Adrenal gland (tissue), 12 donors: ENCODE data around the gene TEX14. TPM values are rescaled to one million over a fixed set of nuclear protein-coding genes. Genes with fewer than 3 reads are reported as not detected.

ENCODE experiments used
- DNase-seq, 7 donors: peaks; one replicate each; pipeline ENCODE4 v3.0.0-alpha.2; 2019 to 2020
- H3K27ac ChIP-seq, 5 donors: fragments of 200-600 bp; sonication (generic) in 4 of 5; 1 replicate in 3 of 5; 2 replicates in 2 of 5; pipeline versions ENCODE4 v1.5.1 to v1.8.0; 2016 to 2020; ENCODE audit warnings: mild to moderate bottlenecking in 1 of 5
- H3K27me3 ChIP-seq: fragments of 200-600 bp; 2 replicates; pipeline ENCODE4 v1.8.0; 2021
- H3K36me3 ChIP-seq, 2 donors: fragments of 200-600 bp; replicated peaks in 1 of 2; 1 replicate in 1 of 2; 2 replicates in 1 of 2; pipeline versions ENCODE4 v1.5.1 to v1.8.0; 2018 to 2022
- H3K4me1 ChIP-seq, 2 donors: fragments of 200-600 bp; replicated peaks in 1 of 2; 1 replicate in 1 of 2; 2 replicates in 1 of 2; pipeline versions ENCODE4 v1.5.1 to v1.8.0; 2018 to 2021
- H3K4me3 ChIP-seq, 4 donors: fragments of 200-600 bp; sonication (generic) in 3 of 4; one replicate each; pipeline ENCODE4 v1.5.1; 2016 to 2018
- H3K9me3 ChIP-seq, 3 donors: fragments of 200-600 bp; sonication (generic) in 1 of 3; replicated peaks in 1 of 3; 1 replicate in 2 of 3; 2 replicates in 1 of 3; pipeline versions ENCODE4 v1.5.1 to v1.8.0; 2016 to 2021
- POLR2A ChIP-seq, 2 donors: fragments of 450-650 bp; IDR thresholded peaks; one replicate each; pipeline ENCODE4 v1.6.1; 2017; ENCODE audit warnings: antibody characterized with exemption in 2 of 2, mild to moderate bottlenecking in 2 of 2, moderate library complexity in 1 of 2
- WGBS, 4 donors: extraction: QIAGEN DNeasy Blood & Tissue Kit in 2 of 4; methylation state at CpG; one replicate each; pipeline versions ENCODE4 v1.1.5 to v1.1.7; 2013 to 2017; 5-methylcytosine and 5-hydroxymethylcytosine counted together
- intact Hi-C, 2 donors: fragments of 100-400 bp; cut with DNase I; formaldehyde crosslinking; loops; one replicate each; pipeline versions ENCODE4 v1.14.1 to v1.15.0; 2022 to 2023
- polyA plus RNA-seq, 3 donors: library from polyadenylated mRNA; stranded (reverse); fragments of 200-250 nt in 2 of 3; fragments of 350-450 nt in 1 of 3; fragmentation: Illumina TruSeq in 1 of 3; extraction: RNeasy Lipid Tissue Mini Kit (QIAGEN cat#74804) in 1 of 3; gene quantifications; one replicate each; pipeline ENCODE4 v1.2.3, GENCODE V29; 2013 to 2014
- total RNA-seq, 9 donors: library from RNA; depleted of rRNA in 4 of 9; stranded (reverse); fragments of >200 nt in 4 of 9; fragments of 120-200 nt in 1 of 9; fragmentation: NEBNext Ultra II Directional in 1 of 9; extraction: Animal tissue kit (Norgen Biotek cat#: 25700) in 1 of 9; gene quantifications; one replicate each; pipeline versions ENCODE4 v1.1.0 to v1.2.4, GENCODE V29; 2013 to 2023
- TF ChIP-seq, protein P1 (sequence below), 6 experiments: fragments of 450-650 bp in 4 of 6; fragments of 200-600 bp in 2 of 6; sonication (generic) in 1 of 6; IDR thresholded peaks; 1 replicate in 5 of 6; 2 replicates in 1 of 6; pipeline versions ENCODE4 v1.5.1 to v1.8.0; 2016 to 2021; ENCODE audit warnings: antibody characterized with exemption in 6 of 6, mild to moderate bottlenecking in 2 of 6, moderate library complexity in 1 of 6
- donor health status: healthy with polysubstance abuse.
- donor health status: Bipolar disorder and iron deficiency.
- donor health status: DM: yes; HTN: yes; CAD: no.
- donor health status: DM: no; HTN: no; CAD: no.
- donor health status: DM: no; HTN: no; CAD: no.
- donor health status: DM: yes; HTN: yes; CAD: no.

TEX14 gene
- total and polyA plus RNA-seq, 12 donors = 0.10 to 0.97 (median 0.30) TPM; not detected in 1

DNA sequence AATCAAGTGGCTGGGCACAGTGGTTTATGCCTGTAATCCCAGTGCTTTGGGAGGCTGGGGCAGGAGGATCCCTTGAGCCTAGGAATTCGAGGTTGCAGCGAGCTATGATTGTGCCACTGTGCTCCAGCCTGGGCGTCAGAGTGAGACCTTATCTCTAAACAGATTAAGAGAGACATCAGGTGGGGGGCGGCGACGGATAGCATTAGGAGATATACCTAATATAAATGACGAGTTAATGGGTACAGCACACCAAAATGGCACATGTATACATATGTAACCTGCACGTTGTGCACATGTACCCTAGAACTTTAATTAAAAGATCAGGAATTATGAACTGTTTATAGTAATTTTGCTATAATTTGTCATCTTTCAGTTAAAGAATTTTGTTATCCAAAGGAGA lies 10.9 kb upstream of the TEX14 start:
- no peak for TF ChIP-seq POLR2A (IDR thresholded peaks at IDR 0.05)
- TF ChIP-seq, protein P1, sequence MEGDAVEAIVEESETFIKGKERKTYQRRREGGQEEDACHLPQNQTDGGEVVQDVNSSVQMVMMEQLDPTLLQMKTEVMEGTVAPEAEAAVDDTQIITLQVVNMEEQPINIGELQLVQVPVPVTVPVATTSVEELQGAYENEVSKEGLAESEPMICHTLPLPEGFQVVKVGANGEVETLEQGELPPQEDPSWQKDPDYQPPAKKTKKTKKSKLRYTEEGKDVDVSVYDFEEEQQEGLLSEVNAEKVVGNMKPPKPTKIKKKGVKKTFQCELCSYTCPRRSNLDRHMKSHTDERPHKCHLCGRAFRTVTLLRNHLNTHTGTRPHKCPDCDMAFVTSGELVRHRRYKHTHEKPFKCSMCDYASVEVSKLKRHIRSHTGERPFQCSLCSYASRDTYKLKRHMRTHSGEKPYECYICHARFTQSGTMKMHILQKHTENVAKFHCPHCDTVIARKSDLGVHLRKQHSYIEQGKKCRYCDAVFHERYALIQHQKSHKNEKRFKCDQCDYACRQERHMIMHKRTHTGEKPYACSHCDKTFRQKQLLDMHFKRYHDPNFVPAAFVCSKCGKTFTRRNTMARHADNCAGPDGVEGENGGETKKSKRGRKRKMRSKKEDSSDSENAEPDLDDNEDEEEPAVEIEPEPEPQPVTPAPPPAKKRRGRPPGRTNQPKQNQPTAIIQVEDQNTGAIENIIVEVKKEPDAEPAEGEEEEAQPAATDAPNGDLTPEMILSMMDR (IDR thresholded peaks at IDR 0.05) = no peak
- DNase-seq = no peak
- WGBS, 4 donors = 77 to 81% (median 78%) methylated on average over 8 of the region's 8 CpGs

DNA sequence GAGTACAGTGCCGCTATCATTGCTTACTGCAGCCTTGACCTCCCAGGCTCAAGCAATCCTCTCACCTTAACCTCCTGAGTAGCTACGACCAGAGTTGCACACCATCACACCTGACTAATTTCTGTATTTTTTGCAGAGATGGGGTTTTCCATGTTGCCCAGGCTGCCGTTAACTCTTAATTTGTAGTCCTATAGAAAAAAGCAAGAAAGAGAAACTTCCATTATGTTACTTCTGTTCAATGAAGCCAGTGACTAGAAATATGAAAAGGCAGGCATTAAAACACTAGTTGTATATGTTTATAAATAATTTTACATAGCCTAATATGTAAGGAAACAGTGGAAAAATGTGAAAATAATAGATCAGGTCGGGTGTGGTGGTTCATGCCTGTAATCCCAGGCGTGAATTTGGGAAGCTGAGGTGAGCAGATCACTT lies 10.2 kb upstream of the TEX14 start:
- no peak for DNase-seq
- WGBS, 4 donors = 77 to 83% (median 83%) methylated on average over 5 of the region's 5 CpGs
- peaks cover 0 to 7% of the 10 kb centered on the region in 2 donors for H3K4me1 ChIP-seq
- TF ChIP-seq, protein P1 (IDR thresholded peaks at IDR 0.05) = no peak
- TF ChIP-seq POLR2A (IDR thresholded peaks at IDR 0.05) = no peak
- no peak overlapping the region for H3K27ac ChIP-seq
- no peaks in the 10 kb centered on the region for H3K36me3 ChIP-seq
- intact Hi-C loops = no loop called here
- H3K9me3 ChIP-seq = no peaks in the 10 kb centered on the region
- H3K4me3 ChIP-seq = no peak overlapping the region
- H3K27me3 ChIP-seq = no peaks in the 10 kb centered on the region

More for the DNA sequence above, 10.9 kb upstream of the TEX14 start:
- Histone ChIP-seq H3K4me3 (no peak overlapping the region), H3K9me3 (no peaks in the 10 kb centered on the region), H3K36me3 (no peaks in the 10 kb centered on the region), H3K4me1 (peaks cover 0 to 7% of the 10 kb centered on the region in 2 donors), H3K27me3 (no peaks in the 10 kb centered on the region), H3K27ac (no peak overlapping the region)
- intact Hi-C loops = no loop called here

DNA sequence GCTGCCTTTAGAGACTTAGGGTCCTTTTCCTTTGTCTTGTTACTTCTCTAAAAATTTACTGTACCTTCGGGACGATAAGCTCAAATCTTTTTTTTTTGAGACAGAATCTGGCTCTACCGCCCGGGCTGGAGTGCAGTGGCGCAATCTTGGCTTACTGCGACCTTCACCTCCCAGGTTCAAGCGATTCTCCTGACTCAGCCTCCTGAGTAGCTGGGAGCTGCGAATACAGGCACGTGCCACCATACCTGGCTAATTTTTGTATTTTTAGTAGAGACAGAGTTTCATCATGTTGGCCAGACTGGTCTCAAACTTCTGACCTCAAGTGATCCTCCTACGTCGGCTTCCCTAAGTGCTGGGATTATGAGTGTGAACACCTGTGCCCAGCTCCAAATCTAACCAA lies 7.9 kb upstream of the TEX14 start:
- peak in 3 of 7 donors; percentile 18 to 33 (median 20) for DNase-seq
- 79 to 91% (median 84%) methylated on average over 11 of the region's 11 CpGs for WGBS, 4 donors
- no peak for TF ChIP-seq POLR2A (IDR thresholded peaks at IDR 0.05)
- Histone ChIP-seq H3K27ac (no peak overlapping the region), H3K4me3 (no peak overlapping the region), H3K9me3 (no peaks in the 10 kb centered on the region), H3K36me3 (peaks cover 0 to 7% of the 10 kb centered on the region in 2 donors), H3K4me1 (peaks cover 0 to 7% of the 10 kb centered on the region in 2 donors), H3K27me3 (no peaks in the 10 kb centered on the region)
- intact Hi-C loops = loop anchor here in 1 of 2 donors (10.0 kb wide), 1 partner anchor 165 kb away; no protein-coding TSS in a partner anchor

DNA sequence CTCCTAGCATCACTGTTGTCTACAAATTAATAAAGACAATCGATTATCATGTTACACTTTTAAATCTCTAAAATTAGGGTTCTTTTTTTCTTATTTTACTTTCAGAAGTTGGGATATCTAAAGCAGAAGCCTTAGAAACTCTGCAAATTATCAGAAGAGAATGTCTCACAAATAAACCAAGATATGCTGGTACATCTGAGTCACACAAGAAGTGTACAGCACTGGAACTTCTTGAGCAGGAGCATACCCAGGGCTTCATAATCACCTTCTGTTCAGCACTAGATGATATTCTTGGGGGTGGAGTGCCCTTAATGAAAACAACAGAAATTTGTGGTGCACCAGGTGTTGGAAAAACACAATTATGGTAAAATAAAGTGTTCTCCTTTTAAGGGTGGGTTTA lies 3.0 kb upstream of the TEX14 start:
- H3K4me1 ChIP-seq = peaks cover 0 to 13% of the 10 kb centered on the region in 2 donors
- intact Hi-C loops = loop anchor here in 1 of 2 donors (10.0 kb wide), 1 partner anchor 160 kb away; no protein-coding TSS in a partner anchor
- peaks cover 0 to 9% of the 10 kb centered on the region in 2 donors for H3K36me3 ChIP-seq
- DNase-seq = no peak
- 93 to 97% (median 94%) methylated on average over 1 of the region's 1 CpG for WGBS, 4 donors
- H3K27ac ChIP-seq = no peak overlapping the region
- no peak for TF ChIP-seq POLR2A (IDR thresholded peaks at IDR 0.05)
- TF ChIP-seq, protein P1 (IDR thresholded peaks at IDR 0.05) = no peak
- no peaks in the 10 kb centered on the region for H3K27me3 ChIP-seq
- H3K9me3 ChIP-seq = no peaks in the 10 kb centered on the region
- no peak overlapping the region for H3K4me3 ChIP-seq

DNA sequence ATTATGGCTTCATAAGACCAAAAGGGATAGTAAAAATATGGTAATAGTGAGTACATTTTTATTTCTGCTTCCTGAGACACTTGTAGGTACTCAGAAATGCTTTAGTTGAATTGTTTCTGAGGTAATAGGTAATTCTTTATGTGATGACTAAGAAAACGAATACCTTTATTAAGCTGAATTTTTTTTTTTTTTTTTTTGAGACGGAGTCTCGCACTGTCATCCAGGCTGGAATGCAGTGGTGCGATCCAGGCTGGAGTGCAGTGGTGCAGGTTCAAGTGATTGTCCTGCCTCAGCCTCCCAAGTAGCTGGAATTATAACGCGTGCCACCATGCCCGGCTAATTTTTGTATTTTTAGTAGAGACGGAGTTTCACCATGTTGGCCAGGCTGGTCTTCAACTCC lies 2.5 kb upstream of the TEX14 start:
- no peaks in the 10 kb centered on the region for H3K27me3 ChIP-seq
- DNase-seq = peak in 1 of 7 donors; percentile 23
- TF ChIP-seq, protein P1 (IDR thresholded peaks at IDR 0.05) = no peak
- no peak for TF ChIP-seq POLR2A (IDR thresholded peaks at IDR 0.05)
- no peaks in the 10 kb centered on the region for H3K9me3 ChIP-seq
- H3K27ac ChIP-seq = no peak overlapping the region
- H3K36me3 ChIP-seq = peaks cover 0 to 9% of the 10 kb centered on the region in 2 donors
- 92 to 94% (median 93%) methylated on average over 8 of the region's 8 CpGs for WGBS, 4 donors
- intact Hi-C loops = loop anchor here in 1 of 2 donors (10.0 kb wide), 1 partner anchor 160 kb away; no protein-coding TSS in a partner anchor
- no peak overlapping the region for H3K4me3 ChIP-seq
- peaks cover 0 to 13% of the 10 kb centered on the region in 2 donors for H3K4me1 ChIP-seq
